MG63 (cell line): ENCODE measurements around the gene PDZD2. TPM values are rescaled to one million over a fixed set of nuclear protein-coding genes. Genes with fewer than 3 reads are reported as not detected.
A peak's percentile ranks its signal among the peaks of the same experiment; 100 is the strongest.

ENCODE experiments used
- DNase-seq: peaks from one replicate; pipeline ENCODE4 v3.0.0-alpha.2; 2020
- H3K27me3 ChIP-seq: fragments of 250-450 bp; sonication (Bioruptor Pico); 2 replicates; pipeline ENCODE4 v1.5.1; 2020; ENCODE audit warnings: mild to moderate bottlenecking, moderate library complexity
- H3K36me3 ChIP-seq: fragments of 250-450 bp; sonication (Bioruptor Pico); 2 replicates; pipeline ENCODE4 v1.5.1; 2020; ENCODE audit warnings: mild to moderate bottlenecking, moderate library complexity
- H3K4me3 ChIP-seq: fragments of 250-450 bp; sonication (Bioruptor Pico); 2 replicates; pipeline ENCODE4 v1.5.1; 2020; ENCODE audit warnings: mild to moderate bottlenecking, moderate library complexity
- H3K9me3 ChIP-seq: fragments of 250-450 bp; sonication (Bioruptor Pico); 2 replicates; pipeline ENCODE4 v1.5.1; 2020; ENCODE audit warnings: mild to moderate bottlenecking, moderate library complexity
- total RNA-seq: library from RNA; depleted of rRNA; stranded (reverse); fragments of >200 nt; shearing (Covaris generic); gene quantifications from 2 replicates; pipeline ENCODE4 v1.2.3, GENCODE V29; 2014; ENCODE audit warnings: low replicate concordance

Gene PDZD2
- total RNA-seq, 1 experiment from 2014 or later = 0.13 TPM

DNA sequence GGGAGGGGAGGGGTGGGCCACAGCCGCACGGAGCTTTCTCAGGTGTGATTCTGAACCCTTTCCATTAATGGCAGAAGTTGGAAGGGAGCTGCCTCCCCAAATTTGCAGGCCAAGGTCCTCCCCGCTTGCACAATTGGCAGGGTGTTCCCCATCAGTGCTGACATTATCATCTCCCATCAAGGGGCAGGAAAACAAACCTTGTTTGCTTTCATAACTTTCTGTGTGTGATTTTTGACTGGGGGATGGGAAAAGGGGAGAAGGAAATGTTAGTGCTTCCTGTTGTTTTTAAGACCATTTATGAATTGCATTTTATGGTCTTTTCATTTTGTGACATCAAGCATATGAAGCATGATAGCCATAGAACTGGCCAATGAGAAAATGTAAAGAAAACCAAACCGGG lies 292.9 kb downstream of the PDZD2 start:
- H3K9me3 ChIP-seq = no peaks in the 10 kb centered on the region
- no peaks in the 10 kb centered on the region for H3K27me3 ChIP-seq
- no peak overlapping the region for H3K4me3 ChIP-seq
- no peaks in the 10 kb centered on the region for H3K36me3 ChIP-seq
- DNase-seq = no peak

- Histone ChIP-seq H3K36me3 (no peaks in the 10 kb centered on the region), H3K9me3 (no peaks in the 10 kb centered on the region), H3K27me3 (no peaks in the 10 kb centered on the region), H3K4me3 (no peak overlapping the region)
- DNase-seq = no peak
These were observed 295.2 kb downstream of the PDZD2 start for GRCh38 chr5:31934156-31934555.

DNA sequence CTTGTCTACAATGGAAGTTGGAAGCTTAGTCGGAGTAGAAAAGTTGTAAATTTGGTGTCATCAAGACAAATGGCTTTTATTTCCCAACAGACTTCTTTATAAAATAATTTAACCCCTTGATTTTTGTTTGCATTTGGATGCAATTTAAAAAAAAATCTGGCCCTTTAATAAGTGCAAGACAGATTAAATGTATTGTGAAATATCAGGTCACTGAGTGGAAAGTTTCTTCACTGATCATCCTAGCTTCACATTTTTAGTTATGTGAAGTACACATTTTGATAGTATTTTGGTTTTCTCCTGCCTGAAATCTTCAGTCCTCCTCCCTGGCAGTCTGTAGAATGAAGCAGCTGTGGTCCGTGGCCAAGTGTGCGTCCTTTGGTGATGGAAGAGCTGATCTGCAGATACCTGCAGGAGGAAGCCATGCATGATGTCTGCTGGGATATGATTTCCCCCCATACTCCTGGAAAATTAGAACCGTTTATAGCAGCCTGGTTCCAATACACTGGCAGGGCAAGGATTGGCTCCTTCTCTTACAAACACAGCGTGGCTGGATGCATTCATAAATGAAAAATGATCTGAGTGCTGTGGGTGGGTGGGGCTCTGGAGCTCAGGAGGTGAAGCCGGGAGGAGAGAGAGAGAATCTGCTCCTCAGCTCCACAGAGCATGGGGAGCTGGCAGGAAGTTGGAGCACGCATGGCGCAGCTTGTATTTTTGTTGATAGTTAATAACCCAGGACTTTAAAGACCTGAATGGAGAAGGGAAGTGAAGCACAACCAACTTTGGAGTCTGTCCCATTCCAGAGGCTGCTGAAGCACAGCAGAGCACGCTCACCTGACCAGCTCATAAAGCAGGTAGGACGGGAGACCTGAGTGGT lies 296.8 kb downstream of the PDZD2 start:
- no peak overlapping the region for H3K4me3 ChIP-seq
- peak; percentile 59 for DNase-seq
- H3K27me3 ChIP-seq = no peaks in the 10 kb centered on the region
- no peaks in the 10 kb centered on the region for H3K9me3 ChIP-seq
- no peaks in the 10 kb centered on the region for H3K36me3 ChIP-seq

- no peak for DNase-seq
- Histone ChIP-seq H3K27me3 (no peaks in the 10 kb centered on the region), H3K9me3 (no peaks in the 10 kb centered on the region), H3K4me3 (no peak overlapping the region), H3K36me3 (no peaks in the 10 kb centered on the region)
These were observed 297.8 kb downstream of the PDZD2 start for GRCh38 chr5:31936683-31937082.

- no peak for DNase-seq
- no peaks in the 10 kb centered on the region for H3K9me3 ChIP-seq
- no peak overlapping the region for H3K4me3 ChIP-seq
- H3K27me3 ChIP-seq = no peaks in the 10 kb centered on the region
- no peaks in the 10 kb centered on the region for H3K36me3 ChIP-seq
These were observed 298.3 kb downstream of the PDZD2 start for GRCh38 chr5:31937226-31937625.

DNA sequence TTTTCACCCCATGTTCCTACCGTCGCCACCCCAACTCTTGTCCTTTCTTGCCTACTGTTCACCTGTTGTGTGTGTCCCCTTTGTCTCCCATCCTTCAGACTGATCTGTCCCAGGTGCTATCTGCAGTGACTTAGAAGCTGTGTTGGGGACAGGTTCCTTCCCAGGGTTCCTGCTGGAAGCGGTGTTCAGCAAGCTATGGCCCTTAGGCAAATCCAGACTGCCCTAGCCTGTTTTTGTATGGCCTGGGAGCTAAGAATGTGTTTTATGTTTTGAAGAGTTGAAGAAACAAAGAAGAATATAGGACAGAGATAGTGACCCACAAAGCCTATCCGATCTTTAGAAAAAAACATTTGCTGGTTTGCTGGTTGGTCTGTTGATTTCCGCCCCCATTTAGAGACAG lies 298.8 kb downstream of the PDZD2 start:
- no peak for DNase-seq
- H3K36me3 ChIP-seq = no peaks in the 10 kb centered on the region
- H3K9me3 ChIP-seq = no peaks in the 10 kb centered on the region
- H3K4me3 ChIP-seq = no peak overlapping the region
- H3K27me3 ChIP-seq = no peaks in the 10 kb centered on the region

GRCh38 chr5:31939151-31939550 lies 300.2 kb downstream of the PDZD2 start:
- H3K9me3 ChIP-seq = no peaks in the 10 kb centered on the region
- DNase-seq = peak; percentile 34
- H3K27me3 ChIP-seq = no peaks in the 10 kb centered on the region
- H3K36me3 ChIP-seq = no peaks in the 10 kb centered on the region
- no peak overlapping the region for H3K4me3 ChIP-seq

DNA sequence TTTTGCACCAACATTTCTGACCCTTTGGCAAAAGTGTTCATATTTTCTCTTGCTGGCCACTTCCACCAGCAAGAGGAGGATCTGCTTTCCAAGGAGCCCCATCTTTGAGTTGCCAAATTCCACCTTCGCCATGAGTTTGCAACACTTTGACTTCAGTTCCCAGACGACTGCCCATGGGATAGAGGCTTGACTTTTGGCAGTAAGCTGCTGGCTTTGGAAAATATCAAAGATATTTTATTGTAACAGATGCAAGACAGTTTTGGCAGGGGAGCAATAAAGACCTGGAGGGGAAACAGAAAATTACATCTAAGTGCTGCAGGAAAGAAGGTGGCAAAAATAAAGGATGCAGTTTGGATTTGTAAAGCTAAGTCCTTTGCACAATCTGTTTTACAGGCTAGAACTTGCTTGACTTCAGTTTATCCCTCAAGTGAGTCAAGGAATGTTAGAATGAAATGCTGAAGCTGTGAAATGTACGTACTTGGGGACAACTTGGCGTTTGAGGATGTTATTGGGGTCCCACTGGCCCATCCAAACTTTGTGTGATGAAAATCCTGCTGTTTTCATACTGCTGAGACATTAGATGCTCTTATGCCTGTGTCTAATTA lies 302.3 kb downstream of the PDZD2 start:
- H3K27me3 ChIP-seq = no peaks in the 10 kb centered on the region
- DNase-seq = no peak
- no peaks in the 10 kb centered on the region for H3K36me3 ChIP-seq
- H3K9me3 ChIP-seq = no peaks in the 10 kb centered on the region
- H3K4me3 ChIP-seq = no peak overlapping the region

- Histone ChIP-seq H3K9me3 (no peaks in the 10 kb centered on the region), H3K27me3 (no peaks in the 10 kb centered on the region), H3K4me3 (no peak overlapping the region), H3K36me3 (no peaks in the 10 kb centered on the region)
- DNase-seq = no peak
These were observed 303.6 kb downstream of the PDZD2 start for GRCh38 chr5:31942546-31942945.

GRCh38 chr5:31944684-31945445 lies 305.9 kb downstream of the PDZD2 start:
- DNase-seq = no peak
- no peaks in the 10 kb centered on the region for H3K36me3 ChIP-seq
- no peak overlapping the region for H3K4me3 ChIP-seq
- no peaks in the 10 kb centered on the region for H3K9me3 ChIP-seq
- H3K27me3 ChIP-seq = no peaks in the 10 kb centered on the region

DNA sequence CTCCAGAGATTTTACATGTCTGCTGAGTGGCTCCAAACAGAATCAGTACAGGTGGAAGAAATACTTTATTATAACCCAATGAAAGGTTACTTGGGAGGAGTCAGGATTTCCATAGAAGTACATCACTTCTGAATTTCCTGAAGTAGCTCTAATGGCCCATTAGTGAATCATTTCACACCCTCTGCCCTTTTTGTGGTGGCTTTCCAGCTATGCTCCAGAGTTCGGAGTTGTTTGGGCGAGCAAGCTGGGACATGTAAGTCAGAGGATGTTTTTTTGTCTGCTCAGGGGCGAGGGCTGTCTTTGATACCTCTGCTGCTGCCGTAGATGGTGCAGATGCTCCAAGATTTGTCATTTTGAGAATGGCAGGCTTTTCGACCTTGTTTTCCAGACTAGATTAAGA lies 309.1 kb downstream of the PDZD2 start:
- no peak for DNase-seq
- no peaks in the 10 kb centered on the region for H3K36me3 ChIP-seq
- H3K4me3 ChIP-seq = no peak overlapping the region
- H3K27me3 ChIP-seq = no peaks in the 10 kb centered on the region
- no peaks in the 10 kb centered on the region; the same call in 1 of the 2 replicates for H3K9me3 ChIP-seq

GRCh38 chr5:31952067-31952466 lies 313.1 kb downstream of the PDZD2 start:
- Histone ChIP-seq H3K36me3 (no peaks in the 10 kb centered on the region), H3K27me3 (no peaks in the 10 kb centered on the region), H3K9me3 (no peaks in the 10 kb centered on the region; the same call in 1 of the 2 replicates), H3K4me3 (no peak overlapping the region)
- DNase-seq = no peak

- Histone ChIP-seq H3K27me3 (no peaks in the 10 kb centered on the region), H3K36me3 (no peaks in the 10 kb centered on the region), H3K9me3 (no peaks in the 10 kb centered on the region; the same call in 1 of the 2 replicates), H3K4me3 (no peak overlapping the region)
- DNase-seq = no peak
These were observed 315.2 kb downstream of the PDZD2 start for GRCh38 chr5:31954091-31954490.

DNA sequence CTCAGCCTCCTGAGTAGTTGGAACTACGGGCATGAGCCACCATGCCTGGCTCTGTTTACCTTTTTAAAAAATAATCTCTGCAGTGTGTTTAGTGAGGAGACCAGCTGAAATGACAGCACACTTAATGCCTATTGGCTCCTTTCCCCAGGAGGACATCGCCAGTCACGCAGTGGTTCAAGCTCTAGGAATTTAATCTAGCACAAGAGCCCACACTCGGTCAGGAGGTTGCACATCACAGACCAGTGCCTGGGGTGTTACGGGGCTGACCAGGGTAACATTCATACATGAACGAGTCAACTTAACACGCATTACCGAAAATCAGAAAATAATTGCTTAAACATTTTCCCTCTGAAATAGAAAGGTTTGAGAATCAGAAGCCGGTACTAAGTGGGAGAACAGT lies 318.2 kb downstream of the PDZD2 start:
- Histone ChIP-seq H3K4me3 (no peak overlapping the region), H3K36me3 (no peaks in the 10 kb centered on the region), H3K9me3 (no peaks in the 10 kb centered on the region), H3K27me3 (no peaks in the 10 kb centered on the region)
- no peak for DNase-seq

DNA sequence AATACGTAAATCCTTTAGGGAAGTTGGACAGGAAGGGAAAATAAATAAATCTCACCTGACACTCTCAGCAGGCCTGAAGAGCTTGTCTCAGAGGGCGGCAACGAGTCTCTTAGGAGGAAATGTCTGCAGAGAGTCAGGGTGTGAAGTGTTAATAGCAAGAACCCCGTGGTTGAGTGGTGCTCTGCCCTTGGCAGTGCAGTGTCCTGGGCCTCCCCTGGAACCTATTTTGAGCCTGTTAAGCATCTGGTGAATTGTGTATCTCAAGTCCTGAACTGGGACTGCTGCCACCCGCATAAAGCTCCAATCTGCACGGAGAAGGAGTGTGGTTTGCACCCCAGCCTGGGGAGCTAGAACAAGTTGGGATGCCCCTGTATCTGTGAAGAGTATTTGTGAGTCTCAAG lies 323.4 kb downstream of the PDZD2 start:
- DNase-seq = no peak
- no peaks in the 10 kb centered on the region for H3K27me3 ChIP-seq
- no peaks in the 10 kb centered on the region for H3K36me3 ChIP-seq
- no peaks in the 10 kb centered on the region for H3K9me3 ChIP-seq
- no peak overlapping the region for H3K4me3 ChIP-seq

GRCh38 chr5:31962871-31963307 lies 324.0 kb downstream of the PDZD2 start:
- Histone ChIP-seq H3K9me3 (no peaks in the 10 kb centered on the region), H3K4me3 (no peak overlapping the region), H3K36me3 (no peaks in the 10 kb centered on the region), H3K27me3 (no peaks in the 10 kb centered on the region)
- DNase-seq = no peak

- Histone ChIP-seq H3K9me3 (no peaks in the 10 kb centered on the region), H3K36me3 (no peaks in the 10 kb centered on the region), H3K4me3 (no peak overlapping the region), H3K27me3 (no peaks in the 10 kb centered on the region)
- no peak for DNase-seq
These were observed 324.6 kb downstream of the PDZD2 start for GRCh38 chr5:31963358-31964006.
